Measurements from ENCODE around the gene DPP4.

The DPP4 gene

DNA sequence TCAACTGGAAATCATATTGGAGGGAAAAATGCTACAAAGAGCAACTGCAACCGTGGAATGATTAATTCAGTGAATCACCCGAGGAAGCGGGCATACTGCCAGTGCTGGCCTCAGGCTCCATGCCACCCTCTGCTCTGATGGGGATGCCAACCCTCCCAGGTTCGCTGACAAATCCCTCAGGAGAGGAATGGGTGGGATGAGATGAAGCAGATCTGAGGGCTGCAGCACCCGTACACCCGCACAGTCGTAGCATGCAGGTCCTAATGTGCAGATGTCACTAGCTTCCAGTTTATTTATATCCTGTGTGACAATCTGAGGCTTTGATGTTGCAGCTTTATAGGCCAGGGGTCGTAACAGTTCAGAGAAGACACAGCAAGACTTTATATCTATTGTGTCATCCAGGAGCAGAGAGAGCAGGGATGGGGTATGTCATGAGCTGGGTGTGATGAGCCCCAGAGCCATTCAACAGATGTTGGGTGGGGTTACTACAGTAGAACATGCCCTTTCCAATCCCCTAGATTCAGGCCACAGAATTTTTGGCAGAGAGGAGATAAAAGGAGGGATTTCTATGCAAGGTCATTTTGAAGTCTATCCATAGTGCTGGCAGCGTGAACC, 44.6 kb downstream of the DPP4 start:
- peak; percentile 23 for DNase-seq
- Mint-ChIP-seq H3K4me1 (peaks cover 68% of the 10 kb centered on the region), H3K36me3 (ENCODE audit: low read depth) (no peaks in the 10 kb centered on the region), H3K9me3 (no peaks in the 10 kb centered on the region), H3K27me3 (ENCODE audit: low read depth, poor library complexity) (no peaks in the 10 kb centered on the region), H3K4me3 (no peak overlapping the region), H3K27ac (no peak overlapping the region)
- no peak for TF ChIP-seq CTCF (IDR thresholded peaks at IDR 0.05)

DNA sequence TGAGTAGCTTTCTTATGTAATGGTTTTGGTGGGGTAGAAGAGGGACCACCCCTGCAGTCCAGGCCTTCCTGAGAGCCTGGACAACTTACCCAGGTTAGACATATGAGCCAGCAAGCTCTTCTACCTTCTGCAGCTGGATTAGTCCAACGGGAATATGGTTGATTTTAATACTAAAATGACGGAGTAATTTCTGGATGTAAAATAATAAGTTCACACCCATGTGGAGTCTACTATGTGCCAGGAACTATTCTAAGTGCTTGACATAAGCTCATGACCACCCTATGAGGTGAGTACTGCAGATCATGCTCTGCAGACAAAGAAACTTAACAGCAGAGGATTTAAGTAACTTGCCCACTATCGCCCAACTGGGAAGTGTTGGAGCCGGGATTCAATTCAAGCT, 45.5 kb downstream of the DPP4 start:
- Mint-ChIP-seq H3K27ac (no peak overlapping the region), H3K36me3 (ENCODE audit: low read depth) (no peaks in the 10 kb centered on the region), H3K4me3 (no peak overlapping the region), H3K4me1 (peaks cover 70% of the 10 kb centered on the region), H3K27me3 (ENCODE audit: low read depth, poor library complexity) (no peaks in the 10 kb centered on the region), H3K9me3 (no peaks in the 10 kb centered on the region)
- no peak for DNase-seq
- TF ChIP-seq CTCF (IDR thresholded peaks at IDR 0.05) = no peak

- peaks cover 4% of the 10 kb centered on the region for H3K27me3 Mint-ChIP-seq (ENCODE audit: low read depth, poor library complexity)
- no peaks in the 10 kb centered on the region for H3K9me3 Mint-ChIP-seq
- no peak for TF ChIP-seq CTCF (IDR thresholded peaks at IDR 0.05)
- H3K36me3 Mint-ChIP-seq (ENCODE audit: low read depth) = no peaks in the 10 kb centered on the region
- H3K4me1 Mint-ChIP-seq = peaks cover 51% of the 10 kb centered on the region
- H3K27ac Mint-ChIP-seq = peak overlapping the region; percentile 60
- H3K4me3 Mint-ChIP-seq = peak overlapping the region; percentile 46
- DNase-seq = no peak
These were observed 48.7 kb downstream of the DPP4 start for GRCh38 chr2:162025121-162025911.

- Mint-ChIP-seq H3K27ac (no peak overlapping the region), H3K27me3 (ENCODE audit: low read depth, poor library complexity) (peaks cover 4% of the 10 kb centered on the region), H3K4me3 (no peak overlapping the region), H3K4me1 (peaks cover 28% of the 10 kb centered on the region), H3K9me3 (no peaks in the 10 kb centered on the region), H3K36me3 (ENCODE audit: low read depth) (no peaks in the 10 kb centered on the region)
- TF ChIP-seq CTCF (IDR thresholded peaks at IDR 0.05) = no peak
- no peak for DNase-seq
These were observed 51.6 kb downstream of the DPP4 start for GRCh38 chr2:162022290-162022945.

DNA sequence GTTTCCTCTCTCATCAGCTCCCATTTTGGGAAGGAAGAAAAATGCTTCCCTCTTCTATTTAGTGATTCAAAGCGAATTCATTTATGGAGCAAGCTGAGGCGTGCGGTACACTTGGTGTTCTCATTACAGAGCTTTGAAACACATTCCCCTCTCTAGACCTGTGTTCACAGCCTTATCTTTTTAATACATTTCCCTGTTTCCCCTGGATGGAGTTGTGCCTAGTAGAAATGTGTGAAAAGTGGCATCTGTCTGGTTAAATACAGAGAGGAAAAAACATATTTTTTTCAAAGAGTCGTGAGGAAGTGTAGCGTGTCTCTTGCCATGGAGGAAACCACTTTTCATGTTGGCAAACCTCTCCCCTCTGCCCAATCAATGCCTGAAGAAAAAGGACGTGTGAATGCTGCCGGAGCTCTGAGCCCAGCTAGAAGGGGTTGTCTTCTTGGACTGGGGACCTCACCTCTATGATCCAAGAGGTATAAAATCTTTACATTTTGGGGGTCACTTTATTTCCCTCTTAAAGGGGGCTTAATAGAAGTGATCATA, 52.4 kb downstream of the DPP4 start:
- no peak for DNase-seq
- no peak overlapping the region for H3K27ac Mint-ChIP-seq
- H3K9me3 Mint-ChIP-seq = no peaks in the 10 kb centered on the region
- H3K27me3 Mint-ChIP-seq (ENCODE audit: low read depth, poor library complexity) = peaks cover 4% of the 10 kb centered on the region
- no peaks in the 10 kb centered on the region for H3K36me3 Mint-ChIP-seq (ENCODE audit: low read depth)
- no peak for TF ChIP-seq CTCF (IDR thresholded peaks at IDR 0.05)
- H3K4me3 Mint-ChIP-seq = no peak overlapping the region
- peaks cover 24% of the 10 kb centered on the region for H3K4me1 Mint-ChIP-seq
